Head of caudate nucleus (tissue), 42 donors: ENCODE measurements around the gene PRKCB.

Experiments used
- DNase-seq, 42 donors: peaks; one replicate each; pipeline versions ENCODE4 v3.0.0 to v3.0.0-alpha.2; 2020 to 2021; ENCODE audit warnings: mixed read lengths in 7 of 42
- intact Hi-C: fragments of 100-400 bp; cut with DNase I; formaldehyde crosslinking; loops from one replicate; pipeline ENCODE4 v1.15.0; 2022

PRKCB gene

GRCh38 chr16:24152826-24153225 is 317.0 kb downstream of the PRKCB start:
- intact Hi-C loops, result no loop called here

GRCh38 chr16:24156777-24157176 is 321.0 kb downstream of the PRKCB start:
- no peak for DNase-seq
- intact Hi-C loops, result no loop called here

More at GRCh38 chr16:24152826-24153225, 317.0 kb downstream of the PRKCB start:
- DNase-seq, result no peak

GRCh38 chr16:24163935-24164334 is 328.2 kb downstream of the PRKCB start:
- intact Hi-C loops, result no loop called here
- DNase-seq, result no peak

- intact Hi-C loops, result no loop called here
- no peak for DNase-seq
Measured at GRCh38 chr16:24164416-24164815, 328.6 kb downstream of the PRKCB start.

GRCh38 chr16:24165273-24165672 is 329.5 kb downstream of the PRKCB start:
- no peak for DNase-seq
- intact Hi-C loops, result no loop called here

- intact Hi-C loops, result no loop called here
- DNase-seq, result no peak
Measured at GRCh38 chr16:24166661-24167528, 331.1 kb downstream of the PRKCB start.

- DNase-seq, result no peak
- intact Hi-C loops, result no loop called here
Measured at GRCh38 chr16:24168856-24169255, 333.1 kb downstream of the PRKCB start.

- DNase-seq, result no peak
- intact Hi-C loops, result no loop called here
Measured at GRCh38 chr16:24170407-24170806, 334.6 kb downstream of the PRKCB start.

GRCh38 chr16:24174504-24174903 is 338.7 kb downstream of the PRKCB start:
- DNase-seq, result peak in 40 of 42 donors; percentile 14 to 88 (median 50)
- intact Hi-C loops, result no loop called here

GRCh38 chr16:24174957-24175356 is 339.2 kb downstream of the PRKCB start:
- intact Hi-C loops, result no loop called here

GRCh38 chr16:24178496-24178895 is 342.7 kb downstream of the PRKCB start:
- intact Hi-C loops, result no loop called here
- DNase-seq, result no peak

More at GRCh38 chr16:24174957-24175356, 339.2 kb downstream of the PRKCB start:
- peak in 15 of 42 donors; percentile 11 to 67 (median 26) for DNase-seq

- no peak for DNase-seq
- intact Hi-C loops, result no loop called here
Measured at GRCh38 chr16:24180451-24180850, 344.7 kb downstream of the PRKCB start.

GRCh38 chr16:24188021-24188542 is 352.3 kb downstream of the PRKCB start:
- DNase-seq, result no peak

GRCh38 chr16:24188751-24189318 is 353.1 kb downstream of the PRKCB start:
- intact Hi-C loops, result no loop called here
- no peak for DNase-seq

More at GRCh38 chr16:24188021-24188542, 352.3 kb downstream of the PRKCB start:
- intact Hi-C loops, result no loop called here

- intact Hi-C loops, result no loop called here
- no peak for DNase-seq
Measured at GRCh38 chr16:24189941-24190340, 354.2 kb downstream of the PRKCB start.

GRCh38 chr16:24191876-24192402 is 356.2 kb downstream of the PRKCB start:
- DNase-seq, result no peak
- intact Hi-C loops, result no loop called here

- DNase-seq, result no peak
- intact Hi-C loops, result no loop called here
Measured at GRCh38 chr16:24195221-24195620, 359.4 kb downstream of the PRKCB start.

- DNase-seq, result no peak
- intact Hi-C loops, result no loop called here
Measured at GRCh38 chr16:24198807-24199533, 363.2 kb downstream of the PRKCB start.

GRCh38 chr16:24203675-24204074 is 367.9 kb downstream of the PRKCB start:
- intact Hi-C loops, result no loop called here
- DNase-seq, result no peak
